ENCODE results near the gene CCDC77.
"Not testable (repeated sequence)": the region's sequence is repeated elsewhere in the genome, so short reads cannot be mapped to it uniquely, and the experiment has no call there.

CCDC77 gene

DNA sequence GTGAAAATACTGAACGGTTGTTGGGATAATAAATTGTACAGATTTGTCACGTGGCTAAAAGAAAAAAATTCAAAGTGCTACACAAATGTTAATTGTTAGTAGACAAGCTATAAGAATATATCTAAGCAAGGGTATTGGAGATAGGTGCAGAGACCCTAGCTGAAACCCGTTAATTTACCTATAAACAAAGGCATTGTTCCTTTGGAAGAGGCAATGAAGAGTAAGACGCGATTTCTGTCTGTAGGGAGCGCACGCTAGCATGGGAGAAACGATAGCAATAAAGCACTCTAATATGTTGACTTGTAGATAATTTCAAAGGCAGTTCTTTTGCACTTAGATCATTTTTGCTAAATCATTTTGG is 565 bp downstream of the CCDC77 start:
- Histone ChIP-seq H3K4me3 (ENCODE audit: low read length) (peak overlapping the region; percentile 97), H3K9ac (ENCODE audit: low read length) (peak overlapping the region; percentile 78), H3K4me1 (ENCODE audit: control insufficient read depth, insufficient read depth, low read length) (peaks cover 13% of the 10 kb centered on the region), H3K36me3 (ENCODE audit: control insufficient read depth, insufficient read depth, low read length) (no peaks in the 10 kb centered on the region), H3K9me3 (ENCODE audit: control insufficient read depth, low read length) (no peaks in the 10 kb centered on the region), H3K27me3 (ENCODE audit: control insufficient read depth, insufficient read depth, low read length) (no peaks in the 10 kb centered on the region)

DNA sequence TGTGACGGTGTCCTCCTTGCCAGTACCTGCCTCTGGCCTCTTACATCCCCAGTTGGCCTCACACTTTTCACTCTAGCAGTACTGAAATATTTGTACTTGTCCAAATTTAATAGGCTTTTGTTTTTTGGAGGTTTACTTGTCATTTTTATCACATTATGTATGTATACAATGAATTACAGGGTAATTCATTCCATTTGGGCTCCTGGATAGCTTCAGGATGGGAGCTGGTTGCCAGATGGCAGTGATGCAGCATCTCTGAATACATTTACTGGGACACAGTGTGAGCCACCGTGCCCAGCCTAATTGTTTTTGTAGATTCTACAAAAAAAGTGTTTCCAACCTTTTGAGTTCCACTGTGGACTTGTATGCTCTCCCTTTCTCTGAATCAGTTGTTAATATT is 13.4 kb downstream of the CCDC77 start:
- Histone ChIP-seq H3K4me3 (ENCODE audit: low read length) (no peak overlapping the region), H3K9me3 (ENCODE audit: control insufficient read depth, low read length) (no peaks in the 10 kb centered on the region), H3K36me3 (ENCODE audit: control insufficient read depth, insufficient read depth, low read length) (no peaks in the 10 kb centered on the region), H3K27me3 (ENCODE audit: control insufficient read depth, insufficient read depth, low read length) (no peaks in the 10 kb centered on the region), H3K4me1 (ENCODE audit: control insufficient read depth, insufficient read depth, low read length) (no peaks in the 10 kb centered on the region), H3K9ac (ENCODE audit: low read length) (no peak overlapping the region)

DNA sequence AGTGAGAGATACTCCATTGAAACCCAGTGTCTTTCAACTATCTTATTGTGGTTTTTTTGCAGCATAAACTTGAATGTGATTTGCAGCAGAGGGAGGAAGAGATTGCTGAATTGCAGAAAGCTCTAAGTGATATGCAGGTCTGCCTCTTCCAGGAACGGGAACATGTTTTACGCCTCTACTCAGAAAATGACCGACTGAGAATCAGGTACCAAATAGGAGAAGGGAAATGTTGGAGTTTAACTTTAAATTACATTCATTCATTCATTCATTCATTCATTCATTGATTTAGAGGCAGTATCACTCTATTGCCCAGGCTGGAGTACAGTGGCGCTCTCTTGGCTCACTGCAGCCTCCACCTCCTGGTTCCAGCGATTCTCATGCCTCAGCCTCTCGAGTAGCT is 17.0 kb downstream of the CCDC77 start:
- H3K4me1 ChIP-seq (ENCODE audit: control insufficient read depth, insufficient read depth, low read length): no peaks in the 10 kb centered on the region
- no peak overlapping the region for H3K9ac ChIP-seq (ENCODE audit: low read length)
- no peaks in the 10 kb centered on the region for H3K9me3 ChIP-seq (ENCODE audit: control insufficient read depth, low read length)
- no peaks in the 10 kb centered on the region for H3K27me3 ChIP-seq (ENCODE audit: control insufficient read depth, insufficient read depth, low read length)
- no peak overlapping the region for H3K4me3 ChIP-seq (ENCODE audit: low read length)
- no peaks in the 10 kb centered on the region for H3K36me3 ChIP-seq (ENCODE audit: control insufficient read depth, insufficient read depth, low read length)

DNA sequence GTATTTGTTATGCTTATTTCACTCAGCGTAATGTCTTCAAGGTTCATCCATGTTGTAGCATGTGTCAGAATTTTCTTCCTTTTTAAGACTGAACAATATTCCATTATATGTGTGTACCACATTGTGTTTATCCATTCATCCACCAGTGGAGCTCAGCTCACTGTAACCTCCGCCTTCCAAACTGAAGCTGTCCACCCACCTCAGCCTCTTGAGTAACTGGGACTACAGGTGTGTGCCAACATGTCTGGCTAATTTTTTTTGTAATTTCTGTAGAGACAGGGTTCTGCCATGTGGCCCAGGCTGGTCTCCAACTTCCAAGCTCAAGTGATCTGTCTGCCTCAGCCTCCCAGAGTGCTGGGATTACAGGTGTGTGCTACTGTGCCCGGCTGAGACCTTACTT is 21.1 kb downstream of the CCDC77 start:
- Histone ChIP-seq H3K9ac (ENCODE audit: low read length) (no peak overlapping the region), H3K4me1 (ENCODE audit: control insufficient read depth, insufficient read depth, low read length) (no peaks in the 10 kb centered on the region), H3K27me3 (ENCODE audit: control insufficient read depth, insufficient read depth, low read length) (no peaks in the 10 kb centered on the region), H3K9me3 (ENCODE audit: control insufficient read depth, low read length) (no peaks in the 10 kb centered on the region), H3K4me3 (ENCODE audit: low read length) (no peak overlapping the region), H3K36me3 (ENCODE audit: control insufficient read depth, insufficient read depth, low read length) (no peaks in the 10 kb centered on the region)

DNA sequence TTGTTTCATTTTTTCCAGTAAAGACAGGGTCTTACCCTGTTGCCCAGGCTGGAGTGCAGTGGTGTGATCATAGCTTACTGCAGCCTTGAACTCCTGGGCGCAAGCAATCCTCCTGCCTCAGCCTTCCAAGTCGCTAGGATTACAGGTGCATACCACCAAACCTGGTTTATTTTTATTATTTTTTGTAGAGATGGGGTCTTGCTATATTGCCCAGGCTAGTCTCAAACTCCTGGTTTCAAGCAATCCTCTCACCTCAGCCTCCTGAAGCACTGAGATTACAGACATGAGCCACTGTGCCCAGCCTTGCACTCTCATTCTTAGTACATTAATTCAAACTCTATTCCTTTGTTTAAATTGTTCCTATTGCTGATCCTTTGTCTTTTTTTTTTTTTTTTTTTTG is 34.3 kb downstream of the CCDC77 start:
- not testable (repeated sequence) for H3K4me3 ChIP-seq (ENCODE audit: low read length); H3K9me3 ChIP-seq (ENCODE audit: control insufficient read depth, low read length); H3K36me3 ChIP-seq (ENCODE audit: control insufficient read depth, insufficient read depth, low read length)

DNA sequence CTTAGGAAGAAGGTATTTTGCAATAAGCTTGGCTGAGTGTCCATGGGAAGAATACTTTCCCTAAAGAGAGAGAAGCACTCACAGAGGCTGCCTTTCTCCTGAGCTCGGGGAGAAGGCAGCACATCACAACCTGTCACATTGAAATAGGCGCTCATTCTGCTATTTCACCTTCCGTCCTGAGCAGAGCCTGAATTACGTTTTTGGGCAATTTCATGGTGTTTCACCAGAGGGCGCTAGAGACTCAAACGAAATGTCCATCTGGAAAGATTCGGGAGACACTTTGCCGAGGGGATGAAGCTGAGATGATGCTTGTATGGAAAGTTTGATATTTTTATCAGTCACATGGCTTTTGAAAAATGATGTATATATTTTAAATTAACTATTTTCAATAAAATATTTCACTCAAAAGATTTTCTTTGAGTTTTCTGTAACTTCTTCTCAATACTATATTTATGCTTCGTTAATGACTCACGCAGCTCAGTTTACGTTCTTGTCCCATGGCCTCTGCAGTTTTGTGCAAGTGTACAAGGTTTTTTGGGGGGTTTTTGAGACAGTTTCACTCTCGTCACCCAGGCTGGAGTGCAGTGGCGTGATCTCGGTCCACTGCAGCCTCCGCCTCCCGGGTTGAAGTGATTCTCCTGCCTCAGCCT is 40.9 kb downstream of the CCDC77 start:
- Histone ChIP-seq H3K9ac (ENCODE audit: low read length) (no peak overlapping the region), H3K36me3 (ENCODE audit: control insufficient read depth, insufficient read depth, low read length) (no peaks in the 10 kb centered on the region), H3K4me1 (ENCODE audit: control insufficient read depth, insufficient read depth, low read length) (no peaks in the 10 kb centered on the region), H3K27me3 (ENCODE audit: control insufficient read depth, insufficient read depth, low read length) (no peaks in the 10 kb centered on the region), H3K9me3 (ENCODE audit: control insufficient read depth, low read length) (no peaks in the 10 kb centered on the region), H3K4me3 (ENCODE audit: low read length) (no peak overlapping the region)

More for the DNA sequence above, 34.3 kb downstream of the CCDC77 start:
- not testable (repeated sequence) for H3K4me1 ChIP-seq (ENCODE audit: control insufficient read depth, insufficient read depth, low read length); H3K27me3 ChIP-seq (ENCODE audit: control insufficient read depth, insufficient read depth, low read length); H3K9ac ChIP-seq (ENCODE audit: low read length)

DNA sequence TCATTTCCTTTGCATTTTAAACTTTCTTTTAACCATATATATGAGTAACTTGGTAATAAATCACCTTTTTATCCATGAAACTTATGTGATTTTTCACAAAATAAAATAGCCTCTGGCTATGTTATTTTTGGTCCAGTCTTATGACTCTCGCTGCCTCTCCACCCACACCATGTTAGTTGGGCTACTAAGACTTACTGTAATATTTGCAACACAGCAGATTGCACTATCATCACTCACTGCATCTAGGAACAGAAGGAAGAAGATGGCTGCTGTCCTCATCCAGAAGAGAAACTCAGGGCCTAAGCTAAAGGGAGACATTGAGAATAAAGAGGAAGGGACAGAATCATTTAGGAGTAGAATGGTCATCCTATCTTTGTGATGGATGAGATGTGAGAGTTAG is 45.7 kb downstream of the CCDC77 start:
- no peak overlapping the region for H3K4me3 ChIP-seq (ENCODE audit: low read length)
- H3K4me1 ChIP-seq (ENCODE audit: control insufficient read depth, insufficient read depth, low read length): peaks cover 31% of the 10 kb centered on the region
- H3K27me3 ChIP-seq (ENCODE audit: control insufficient read depth, insufficient read depth, low read length): no peaks in the 10 kb centered on the region
- no peak overlapping the region for H3K9ac ChIP-seq (ENCODE audit: low read length)
- no peaks in the 10 kb centered on the region for H3K9me3 ChIP-seq (ENCODE audit: control insufficient read depth, low read length)
- no peaks in the 10 kb centered on the region for H3K36me3 ChIP-seq (ENCODE audit: control insufficient read depth, insufficient read depth, low read length)

DNA sequence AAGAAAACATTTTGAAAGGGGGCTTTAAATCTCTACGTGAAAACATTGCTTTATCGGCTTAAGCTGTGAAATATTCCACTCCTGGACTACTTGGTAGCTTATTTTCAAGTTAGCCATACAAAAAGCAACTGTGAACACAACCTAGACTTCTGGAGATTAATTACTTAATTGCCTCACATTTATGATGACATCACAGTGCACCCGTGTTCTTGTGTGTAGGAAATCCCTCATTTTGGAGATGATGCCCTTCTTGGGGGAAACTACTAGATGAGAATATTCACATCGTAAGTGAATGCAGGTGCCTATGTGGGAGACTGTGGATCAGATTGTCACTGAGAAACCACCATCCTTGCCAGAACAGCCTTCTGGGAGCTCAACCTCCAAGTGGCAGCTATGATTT is 47.8 kb downstream of the CCDC77 start:
- H3K4me3 ChIP-seq (ENCODE audit: low read length): no peak overlapping the region
- no peaks in the 10 kb centered on the region for H3K9me3 ChIP-seq (ENCODE audit: control insufficient read depth, low read length)
- peaks cover 36% of the 10 kb centered on the region for H3K4me1 ChIP-seq (ENCODE audit: control insufficient read depth, insufficient read depth, low read length)
- H3K36me3 ChIP-seq (ENCODE audit: control insufficient read depth, insufficient read depth, low read length): no peaks in the 10 kb centered on the region
- H3K9ac ChIP-seq (ENCODE audit: low read length): peak overlapping the region; percentile 13
- H3K27me3 ChIP-seq (ENCODE audit: control insufficient read depth, insufficient read depth, low read length): no peaks in the 10 kb centered on the region

DNA sequence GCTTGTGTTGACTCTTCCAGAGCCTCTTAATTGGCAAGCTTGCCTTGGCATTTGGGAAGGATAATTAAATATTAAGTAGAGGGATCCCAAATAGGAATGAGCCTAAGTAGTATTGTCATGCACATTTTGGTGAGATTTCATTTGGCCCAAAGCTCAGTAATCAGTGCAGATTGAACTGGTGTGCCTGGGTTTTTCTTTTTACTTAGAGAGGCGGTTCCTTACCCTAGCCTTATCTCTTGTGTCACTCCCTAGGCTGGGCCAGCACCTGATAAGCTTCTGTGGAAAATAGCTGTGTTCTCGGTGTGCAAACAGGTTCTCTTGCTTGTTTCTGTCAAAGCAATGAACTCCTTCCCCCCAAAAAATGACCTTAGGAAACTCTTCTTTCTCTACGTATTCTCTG is 49.0 kb downstream of the CCDC77 start:
- Histone ChIP-seq H3K9ac (ENCODE audit: low read length) (peak overlapping the region; percentile 45), H3K36me3 (ENCODE audit: control insufficient read depth, insufficient read depth, low read length) (no peaks in the 10 kb centered on the region), H3K9me3 (ENCODE audit: control insufficient read depth, low read length) (no peaks in the 10 kb centered on the region), H3K4me1 (ENCODE audit: control insufficient read depth, insufficient read depth, low read length) (peaks cover 36% of the 10 kb centered on the region), H3K27me3 (ENCODE audit: control insufficient read depth, insufficient read depth, low read length) (no peaks in the 10 kb centered on the region), H3K4me3 (ENCODE audit: low read length) (no peak overlapping the region)

DNA sequence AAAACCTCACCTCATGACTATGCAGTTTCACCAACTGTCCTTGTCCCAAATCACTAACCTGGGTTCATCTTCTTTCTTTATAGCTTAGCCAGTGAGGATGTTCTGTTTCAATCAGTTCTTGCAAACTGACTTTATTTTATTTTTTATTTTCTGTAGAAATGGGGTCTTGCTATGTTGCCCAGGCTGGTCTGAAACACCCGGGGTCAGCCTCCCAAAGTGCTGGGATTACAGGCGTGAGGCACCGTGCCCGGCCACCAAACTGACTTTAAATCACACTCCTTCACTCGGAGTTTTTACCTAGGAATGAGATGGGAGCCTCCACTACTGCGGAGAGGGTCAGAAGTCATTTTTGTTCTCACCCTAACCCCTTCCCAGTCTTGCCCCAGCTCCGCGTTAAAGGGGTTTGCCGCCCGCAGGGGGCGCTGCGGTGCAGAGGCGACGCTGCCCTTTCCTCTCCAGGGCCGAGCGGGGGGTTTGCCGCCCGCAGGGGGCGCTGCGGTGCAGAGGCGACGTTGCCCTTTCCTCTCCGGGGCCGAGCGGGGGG is 51.3 kb downstream of the CCDC77 start:
- Histone ChIP-seq H3K27me3 (ENCODE audit: control insufficient read depth, insufficient read depth, low read length) (no peaks in the 10 kb centered on the region), H3K36me3 (ENCODE audit: control insufficient read depth, insufficient read depth, low read length) (no peaks in the 10 kb centered on the region), H3K4me3 (ENCODE audit: low read length) (no peak overlapping the region), H3K4me1 (ENCODE audit: control insufficient read depth, insufficient read depth, low read length) (peaks cover 36% of the 10 kb centered on the region), H3K9me3 (ENCODE audit: control insufficient read depth, low read length) (no peaks in the 10 kb centered on the region), H3K9ac (ENCODE audit: low read length) (no peak overlapping the region)

DNA sequence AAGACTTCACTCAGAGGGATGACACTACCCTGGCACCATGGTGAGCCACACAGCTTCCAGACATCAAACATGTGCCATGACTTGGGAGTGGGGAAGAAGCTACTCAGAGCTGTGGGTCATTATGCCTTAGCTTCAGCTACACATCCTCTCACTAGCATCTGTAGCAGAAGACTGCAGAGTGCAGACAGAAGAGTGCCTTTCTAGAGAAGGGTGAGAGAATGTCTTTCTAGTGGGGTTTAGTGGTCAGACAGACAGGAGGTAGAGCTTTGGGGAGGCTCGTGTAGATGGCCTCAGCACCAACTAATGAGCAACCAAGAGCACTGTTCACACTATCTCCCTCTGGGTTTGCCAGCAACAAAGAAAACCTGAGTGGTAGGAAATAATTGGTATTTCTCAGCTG is 53.4 kb downstream of the CCDC77 start:
- H3K4me3 ChIP-seq (ENCODE audit: low read length): no peak overlapping the region

DNA sequence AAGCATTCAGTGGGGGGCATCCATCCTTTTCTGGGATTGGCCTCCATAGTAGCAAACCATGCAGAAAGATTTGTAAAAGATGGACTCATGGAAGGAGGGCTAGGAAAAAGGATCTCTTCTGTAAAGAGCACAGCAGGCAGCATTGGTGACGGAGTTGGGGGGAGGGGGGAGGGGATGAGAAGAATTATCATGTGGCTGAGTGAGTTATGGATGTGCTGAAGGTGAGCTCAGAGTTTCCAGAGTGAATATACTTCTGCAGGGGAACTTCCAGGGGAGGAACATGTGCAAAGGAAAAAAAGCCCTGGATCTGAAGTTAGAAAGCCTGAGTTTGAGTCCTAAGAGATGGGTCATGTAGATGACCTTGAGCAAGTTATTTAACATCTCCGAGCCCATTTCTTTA is 54.4 kb downstream of the CCDC77 start:
- Histone ChIP-seq H3K9ac (ENCODE audit: low read length) (no peak overlapping the region), H3K4me3 (ENCODE audit: low read length) (no peak overlapping the region), H3K27me3 (ENCODE audit: control insufficient read depth, insufficient read depth, low read length) (no peaks in the 10 kb centered on the region), H3K4me1 (ENCODE audit: control insufficient read depth, insufficient read depth, low read length) (peaks cover 28% of the 10 kb centered on the region), H3K36me3 (ENCODE audit: control insufficient read depth, insufficient read depth, low read length) (no peaks in the 10 kb centered on the region), H3K9me3 (ENCODE audit: control insufficient read depth, low read length) (no peaks in the 10 kb centered on the region)

More for the DNA sequence above, 53.4 kb downstream of the CCDC77 start:
- Histone ChIP-seq H3K9ac (ENCODE audit: low read length) (no peak overlapping the region), H3K9me3 (ENCODE audit: control insufficient read depth, low read length) (no peaks in the 10 kb centered on the region), H3K4me1 (ENCODE audit: control insufficient read depth, insufficient read depth, low read length) (peaks cover 34% of the 10 kb centered on the region), H3K36me3 (ENCODE audit: control insufficient read depth, insufficient read depth, low read length) (no peaks in the 10 kb centered on the region), H3K27me3 (ENCODE audit: control insufficient read depth, insufficient read depth, low read length) (no peaks in the 10 kb centered on the region)

DNA sequence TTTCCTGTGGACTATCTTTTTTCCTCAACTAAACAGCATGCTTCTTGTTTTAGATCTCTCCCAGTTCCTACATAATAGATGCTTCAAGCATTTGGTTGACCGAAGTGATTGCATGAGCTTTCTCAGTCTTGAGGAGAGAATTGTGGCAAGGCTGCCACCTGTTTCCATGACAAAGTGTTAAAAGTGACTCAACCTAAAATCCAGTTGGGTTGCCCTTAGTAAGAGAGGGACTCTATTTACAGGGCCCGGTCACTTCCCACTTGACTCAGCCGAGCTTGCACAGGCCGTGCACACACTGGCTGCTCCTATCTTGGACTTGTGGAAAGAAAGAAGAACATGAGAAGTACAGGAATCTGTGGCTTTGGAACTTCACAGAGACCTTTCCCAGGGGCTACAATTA is 56.2 kb downstream of the CCDC77 start:
- H3K27me3 ChIP-seq (ENCODE audit: control insufficient read depth, insufficient read depth, low read length): no peaks in the 10 kb centered on the region
- H3K9me3 ChIP-seq (ENCODE audit: control insufficient read depth, low read length): no peaks in the 10 kb centered on the region
- no peaks in the 10 kb centered on the region for H3K36me3 ChIP-seq (ENCODE audit: control insufficient read depth, insufficient read depth, low read length)
- no peak overlapping the region for H3K4me3 ChIP-seq (ENCODE audit: low read length)
- peaks cover 21% of the 10 kb centered on the region for H3K4me1 ChIP-seq (ENCODE audit: control insufficient read depth, insufficient read depth, low read length)
- H3K9ac ChIP-seq (ENCODE audit: low read length): no peak overlapping the region

All from mucosa of stomach (tissue), 1 donor.